NCI-H526 treated with DMSO at 0.1 percent for 48 hours (cell line): ENCODE data around the gene GOPC.

Experiments
- DNase-seq: peaks from one replicate; lab custom pipeline; 2025; lab: John Stamatoyannopoulos, UW

The GOPC gene

GRCh38 chr6:117514655-117515054 is 87.7 kb downstream of the GOPC start:
- no peak for DNase-seq

GRCh38 chr6:117513778-117514365 is 88.4 kb downstream of the GOPC start:
- DNase-seq, result no peak

- DNase-seq, result no peak
Observed at GRCh38 chr6:117512987-117513573, 89.2 kb downstream of the GOPC start.

- DNase-seq, result no peak
Observed at GRCh38 chr6:117512056-117512828, 90.1 kb downstream of the GOPC start.
